Measurements from ENCODE around the gene GPR148.

Gene GPR148

DNA sequence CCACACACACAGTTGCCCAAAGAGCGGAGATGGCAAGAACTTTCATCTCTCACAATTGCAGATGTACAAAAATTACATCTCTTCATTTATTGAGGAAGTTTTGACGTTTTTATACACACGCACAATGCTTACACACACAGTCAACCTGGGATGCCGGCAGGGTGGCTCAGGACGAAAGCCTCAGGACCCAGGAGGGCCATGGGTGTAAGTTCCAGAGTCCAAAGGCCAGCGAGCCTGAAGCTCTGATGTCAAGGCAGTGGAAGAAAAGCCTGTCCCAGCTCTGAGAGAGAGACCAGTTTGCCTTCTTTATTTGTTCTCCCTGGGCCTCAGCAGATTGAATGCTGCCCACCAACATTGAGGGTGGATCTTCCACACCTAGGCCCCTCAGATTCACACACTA lies 36.6 kb downstream of the GPR148 start:
- intact Hi-C loops (cut with DNase I; ENCODE audit: low total_unique reads) = no loop called here
- H3K27me3 ChIP-seq = peaks cover 0 to 41% of the 10 kb centered on the region in 2 donors
- no peak for DNase-seq
- no peak overlapping the region for H3K4me3 ChIP-seq
- H3K36me3 ChIP-seq = no peaks in the 10 kb centered on the region
- no peaks in the 10 kb centered on the region for H3K4me1 ChIP-seq
- no peak overlapping the region for H3K27ac ChIP-seq
- TF ChIP-seq, protein P1, sequence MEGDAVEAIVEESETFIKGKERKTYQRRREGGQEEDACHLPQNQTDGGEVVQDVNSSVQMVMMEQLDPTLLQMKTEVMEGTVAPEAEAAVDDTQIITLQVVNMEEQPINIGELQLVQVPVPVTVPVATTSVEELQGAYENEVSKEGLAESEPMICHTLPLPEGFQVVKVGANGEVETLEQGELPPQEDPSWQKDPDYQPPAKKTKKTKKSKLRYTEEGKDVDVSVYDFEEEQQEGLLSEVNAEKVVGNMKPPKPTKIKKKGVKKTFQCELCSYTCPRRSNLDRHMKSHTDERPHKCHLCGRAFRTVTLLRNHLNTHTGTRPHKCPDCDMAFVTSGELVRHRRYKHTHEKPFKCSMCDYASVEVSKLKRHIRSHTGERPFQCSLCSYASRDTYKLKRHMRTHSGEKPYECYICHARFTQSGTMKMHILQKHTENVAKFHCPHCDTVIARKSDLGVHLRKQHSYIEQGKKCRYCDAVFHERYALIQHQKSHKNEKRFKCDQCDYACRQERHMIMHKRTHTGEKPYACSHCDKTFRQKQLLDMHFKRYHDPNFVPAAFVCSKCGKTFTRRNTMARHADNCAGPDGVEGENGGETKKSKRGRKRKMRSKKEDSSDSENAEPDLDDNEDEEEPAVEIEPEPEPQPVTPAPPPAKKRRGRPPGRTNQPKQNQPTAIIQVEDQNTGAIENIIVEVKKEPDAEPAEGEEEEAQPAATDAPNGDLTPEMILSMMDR (IDR thresholded peaks at IDR 0.05) = no peak
- no peaks in the 10 kb centered on the region for H3K9me3 ChIP-seq

DNA sequence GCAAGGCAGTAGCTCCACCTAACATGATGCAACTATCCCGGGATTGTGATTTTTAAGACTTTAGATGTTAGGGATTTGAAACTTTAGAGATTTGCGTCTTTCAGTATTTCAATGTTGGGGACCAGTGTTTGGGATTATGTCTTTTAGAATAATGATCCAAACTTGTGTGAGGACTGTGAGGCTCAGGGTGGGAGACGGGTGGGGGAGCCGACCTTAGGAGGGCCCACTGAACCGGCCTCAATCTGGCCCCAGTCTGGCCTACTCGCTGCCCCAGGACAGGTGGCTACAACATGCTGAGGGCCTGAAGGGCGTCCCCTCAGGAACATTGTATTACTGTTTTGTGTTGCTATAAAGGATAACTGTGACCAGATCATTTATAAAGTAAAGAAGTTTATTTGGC lies 37.2 kb downstream of the GPR148 start:
- DNase-seq = no peak
- Histone ChIP-seq H3K9me3 (no peaks in the 10 kb centered on the region), H3K27ac (no peak overlapping the region), H3K4me3 (no peak overlapping the region), H3K27me3 (peaks cover 0 to 37% of the 10 kb centered on the region in 2 donors), H3K4me1 (no peaks in the 10 kb centered on the region), H3K36me3 (no peaks in the 10 kb centered on the region)
- intact Hi-C loops (cut with DNase I; ENCODE audit: low total_unique reads) = no loop called here
- TF ChIP-seq, protein P1 (IDR thresholded peaks at IDR 0.05) = no peak

DNA sequence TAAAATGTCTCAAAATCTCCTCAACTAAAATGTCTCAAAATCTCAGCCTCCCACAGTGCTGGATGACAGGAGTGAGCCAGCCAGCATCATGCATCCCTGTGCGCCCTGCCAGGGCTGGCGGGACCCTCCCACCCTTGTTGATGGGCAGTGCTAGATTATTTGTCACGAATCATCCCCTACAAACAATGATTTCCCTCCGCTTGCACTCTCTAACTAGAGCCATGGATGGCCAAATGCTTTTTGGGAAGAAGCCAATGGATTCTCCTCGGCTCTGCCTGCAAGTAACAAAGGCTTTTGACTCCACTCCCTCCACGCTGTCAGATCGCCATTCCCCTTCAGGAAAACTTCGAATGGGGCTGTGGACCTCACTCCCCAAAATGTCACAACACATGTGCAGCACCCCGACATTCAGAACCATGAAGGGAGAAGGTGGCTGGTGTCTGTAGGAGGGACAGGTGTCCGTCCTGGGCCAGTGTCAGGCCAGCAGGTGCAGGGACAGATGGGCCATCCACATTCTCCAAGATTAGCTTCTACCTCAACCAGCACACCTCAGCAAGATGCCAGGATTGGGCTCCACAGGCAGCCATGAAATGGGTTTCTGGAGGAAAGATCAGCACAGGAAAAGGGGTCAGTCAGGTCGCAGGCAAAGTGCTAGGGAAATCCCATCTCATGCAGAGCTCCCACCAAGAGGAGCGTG lies 38.0 kb downstream of the GPR148 start:
- H3K9me3 ChIP-seq = no peaks in the 10 kb centered on the region
- TF ChIP-seq, protein P1 (IDR thresholded peaks at IDR 0.05) = no peak
- no peak overlapping the region for H3K27ac ChIP-seq
- H3K36me3 ChIP-seq = no peaks in the 10 kb centered on the region
- no peaks in the 10 kb centered on the region for H3K4me1 ChIP-seq
- intact Hi-C loops (cut with DNase I; ENCODE audit: low total_unique reads) = no loop called here
- no peak overlapping the region for H3K4me3 ChIP-seq
- H3K27me3 ChIP-seq = peaks cover 0 to 34% of the 10 kb centered on the region in 2 donors
- DNase-seq = no peak

DNA sequence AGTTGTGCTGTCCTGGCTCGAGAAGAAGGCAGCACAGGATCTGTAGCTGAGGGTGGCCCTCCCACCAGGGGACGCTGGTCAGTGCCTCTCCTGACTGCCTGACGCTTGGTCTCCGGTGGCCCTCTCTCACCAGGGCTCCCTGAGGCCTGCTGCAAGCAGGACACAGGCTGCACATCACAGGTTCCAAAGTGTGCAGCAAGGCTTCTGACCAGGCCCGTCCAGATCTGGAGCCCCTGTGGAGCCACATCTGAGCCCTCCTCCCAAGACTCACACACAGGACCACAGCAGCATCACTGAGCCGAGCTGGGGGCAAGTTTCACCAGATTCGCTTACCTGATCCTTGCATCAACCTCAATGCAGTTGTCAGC lies 38.5 kb downstream of the GPR148 start:
- Histone ChIP-seq H3K4me1 (no peaks in the 10 kb centered on the region), H3K36me3 (no peaks in the 10 kb centered on the region), H3K27ac (no peak overlapping the region), H3K4me3 (no peak overlapping the region), H3K27me3 (peaks cover 0 to 29% of the 10 kb centered on the region in 2 donors), H3K9me3 (no peaks in the 10 kb centered on the region)
- intact Hi-C loops (cut with DNase I; ENCODE audit: low total_unique reads) = no loop called here
- DNase-seq = no peak
- TF ChIP-seq, protein P1 (IDR thresholded peaks at IDR 0.05) = no peak

DNA sequence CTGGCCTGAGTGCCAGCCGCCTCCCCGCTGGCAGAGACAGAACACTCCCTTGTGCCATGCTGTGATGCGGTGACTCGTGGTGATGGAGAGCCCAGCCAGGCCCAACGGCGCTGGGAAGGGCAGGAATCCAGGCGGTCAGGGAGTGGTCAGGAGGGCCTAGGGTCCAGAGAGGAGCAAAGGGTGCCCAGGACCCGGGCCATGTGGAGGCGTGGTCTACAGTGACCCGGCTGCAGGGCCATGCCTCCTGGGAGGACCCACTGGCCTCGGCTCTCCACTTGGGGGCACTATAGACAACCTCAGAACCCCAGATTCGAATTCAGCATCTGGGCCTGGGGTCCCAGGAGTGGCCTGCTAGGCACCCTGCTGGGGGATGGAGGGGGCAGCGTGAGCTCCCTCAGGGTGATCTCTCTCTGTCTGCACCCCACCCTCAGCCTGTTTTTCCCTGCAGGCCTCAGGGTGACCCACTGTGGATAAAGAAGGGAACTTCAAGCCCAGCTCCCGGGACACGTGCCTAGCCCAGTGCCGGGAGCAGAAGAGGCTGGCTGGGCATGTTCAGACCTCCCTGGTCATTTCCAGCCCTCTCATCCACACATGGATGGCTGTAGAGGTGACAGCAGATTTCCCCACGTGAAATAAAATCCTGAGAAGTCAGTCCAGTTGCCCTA lies 39.5 kb downstream of the GPR148 start:
- Histone ChIP-seq H3K27ac (no peak overlapping the region), H3K27me3 (peaks cover 0 to 21% of the 10 kb centered on the region in 2 donors), H3K4me3 (no peak overlapping the region), H3K4me1 (no peaks in the 10 kb centered on the region), H3K36me3 (no peaks in the 10 kb centered on the region), H3K9me3 (no peaks in the 10 kb centered on the region)
- TF ChIP-seq, protein P1 (IDR thresholded peaks at IDR 0.05) = no peak
- DNase-seq = no peak
- intact Hi-C loops (cut with DNase I; ENCODE audit: low total_unique reads) = no loop called here

Measured in tibial artery (tissue), 4 donors.